ENCODE measurements around the gene GRK6.

Gene GRK6

GRCh38 chr5:177403792-177404640 lies 22.5 kb upstream of the GRK6 start (continued):
- TF ChIP-seq ZNF18 (tag by site-specific recombination; IDR thresholded peaks at IDR 0.05) (no peak), INSM2 (tag by site-specific recombination; IDR thresholded peaks at IDR 0.05) (0 out of 2 replicates have a peak, but pooled peaks have one; percentile 50), ZFHX2 (tag by site-specific recombination; conservative IDR thresholded peaks at IDR 0.05) (peak; percentile 52; the same call in 1 of the 2 replicates), GLIS1 (tag by site-specific recombination; IDR thresholded peaks at IDR 0.05) (peak; percentile 84), REPIN1 (tag by site-specific recombination; IDR thresholded peaks at IDR 0.05; ENCODE audit: low read depth) (no peak), ZNF155 (tag by site-specific recombination; IDR thresholded peaks at IDR 0.05) (no peak), ZNF404 (tag by site-specific recombination; IDR thresholded peaks at IDR 0.05) (no peak), ZNF211 (tag by site-specific recombination; IDR thresholded peaks at IDR 0.05; ENCODE audit: low read depth) (no peak), ZNF610 (tag by site-specific recombination; IDR thresholded peaks at IDR 0.05; ENCODE audit: borderline replicate concordance) (peak; percentile 43; the same call in 1 of the 2 replicates), ZNF354C (tag by site-specific recombination; IDR thresholded peaks at IDR 0.05; ENCODE audit: borderline replicate concordance, low read depth) (no peak), ZNF664 (tag by site-specific recombination; IDR thresholded peaks at IDR 0.05) (no peak), ZNF140 (tag by site-specific recombination; IDR thresholded peaks at IDR 0.05) (no peak), ZNF391 (tag by site-specific recombination; IDR thresholded peaks at IDR 0.05; ENCODE audit: borderline replicate concordance, low read depth) (peak; percentile 14; the same call in 1 of the 2 replicates), ZNF658 (tag by site-specific recombination; IDR thresholded peaks at IDR 0.05) (no peak), ZNF16 (tag by site-specific recombination; IDR thresholded peaks at IDR 0.05; ENCODE audit: low read depth) (no peak), ZNF24 (tag by site-specific recombination; IDR thresholded peaks at IDR 0.05) (0 out of 2 replicates have a peak, but pooled peaks have one; percentile 44), CTCF (tag by site-specific recombination; IDR thresholded peaks at IDR 0.05) (peak; percentile 97), ZNF280C (tag by site-specific recombination; IDR thresholded peaks at IDR 0.05) (no peak)
